ENCODE results near the gene TMPRSS11F.

TMPRSS11F gene

GRCh38 chr4:68076194-68076593 is 53.5 kb downstream of the TMPRSS11F start:
- FAIRE-seq, result no peak

- no peak for FAIRE-seq
Observed at GRCh38 chr4:68074397-68074796, 55.3 kb downstream of the TMPRSS11F start.

DNA sequence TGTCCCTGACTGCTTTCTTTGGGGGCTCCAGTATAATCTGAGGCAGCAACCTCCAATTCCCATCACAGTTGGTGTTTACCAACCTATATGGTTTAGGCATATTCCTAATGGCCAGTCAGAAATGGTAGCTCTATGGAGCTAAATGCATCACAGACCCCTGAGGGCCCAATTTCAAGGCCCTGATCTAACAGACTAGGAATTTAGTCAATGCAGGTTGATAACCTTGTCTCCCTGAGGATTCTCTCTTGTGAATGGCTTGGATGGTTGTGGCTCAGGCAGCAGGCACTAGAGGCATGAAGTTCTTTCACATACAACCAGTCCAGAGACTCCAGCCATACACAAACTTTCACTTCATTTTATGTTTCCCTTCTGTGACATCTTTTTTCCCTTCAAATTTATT is 59.4 kb downstream of the TMPRSS11F start:
- no peak for FAIRE-seq

- FAIRE-seq, result no peak
Observed at GRCh38 chr4:68062501-68062900, 67.2 kb downstream of the TMPRSS11F start.

- no peak for FAIRE-seq
Observed at GRCh38 chr4:68038272-68038671, 91.4 kb downstream of the TMPRSS11F start.

GRCh38 chr4:68021185-68021584 is 108.5 kb downstream of the TMPRSS11F start:
- FAIRE-seq, result no peak

DNA sequence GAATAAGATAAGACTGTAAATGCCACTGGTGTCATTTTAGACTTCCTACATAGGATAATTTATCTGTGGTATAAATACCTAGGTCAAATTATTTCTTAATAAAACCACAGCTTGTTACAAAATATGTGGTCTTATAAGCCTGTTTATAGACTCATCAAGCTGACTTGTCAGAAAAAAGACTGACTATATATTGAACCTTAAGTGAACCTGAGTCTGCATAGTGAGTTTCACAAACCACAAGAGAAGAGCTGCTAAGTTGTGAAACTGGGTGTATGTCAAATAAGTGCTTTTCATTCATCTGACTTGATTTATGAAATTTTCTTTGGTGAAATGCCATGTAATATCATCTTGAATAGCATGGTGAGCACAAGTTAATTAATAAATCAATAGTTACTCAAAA is 118.0 kb downstream of the TMPRSS11F start:
- no peak for FAIRE-seq
